ENCODE measurements around the gene TAP1.
A peak's percentile ranks its signal among the peaks of the same experiment; 100 is the strongest.
"Not testable (repeated sequence)": the region's sequence is repeated elsewhere in the genome, so short reads cannot be mapped to it uniquely, and the experiment has no call there.

TAP1 gene

DNA sequence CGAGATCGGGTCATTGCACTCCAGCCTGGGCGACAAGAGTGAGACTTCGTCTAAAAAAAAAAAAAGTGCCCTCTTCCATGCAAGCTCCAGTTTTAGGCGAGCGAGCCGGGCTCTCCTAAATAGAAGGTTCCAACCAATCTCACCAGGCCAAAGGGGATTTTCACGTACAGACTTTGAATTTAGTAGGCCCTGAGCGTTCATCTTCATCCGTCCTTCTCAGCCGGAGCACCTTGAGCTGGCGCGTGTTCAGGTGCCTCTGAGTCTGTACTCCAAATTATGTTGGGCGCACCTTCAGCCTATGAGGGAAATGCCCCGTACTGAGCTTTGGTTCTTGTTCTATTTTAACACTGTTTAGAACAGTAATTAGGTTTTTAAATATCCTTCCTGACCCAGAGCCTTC lies 14.1 kb downstream of the TAP1 start:
- DNase-seq: no peak

GRCh38 chr6:32838114-32838958 lies 15.2 kb downstream of the TAP1 start, which contains the start of gene TAP2:
Gene TAP2, minus strand, starts transcription at chr6:32838739. Its CDS starts 506 bp downstream, at chr6:32838233.
- peak; percentile 97 to 98 (median 97) for DNase-seq

GRCh38 chr6:32837651-32838113 lies 15.8 kb downstream of the TAP1 start:
- DNase-seq: no peak

GRCh38 chr6:32836873-32837272 lies 16.6 kb downstream of the TAP1 start:
- no peak for DNase-seq

DNA sequence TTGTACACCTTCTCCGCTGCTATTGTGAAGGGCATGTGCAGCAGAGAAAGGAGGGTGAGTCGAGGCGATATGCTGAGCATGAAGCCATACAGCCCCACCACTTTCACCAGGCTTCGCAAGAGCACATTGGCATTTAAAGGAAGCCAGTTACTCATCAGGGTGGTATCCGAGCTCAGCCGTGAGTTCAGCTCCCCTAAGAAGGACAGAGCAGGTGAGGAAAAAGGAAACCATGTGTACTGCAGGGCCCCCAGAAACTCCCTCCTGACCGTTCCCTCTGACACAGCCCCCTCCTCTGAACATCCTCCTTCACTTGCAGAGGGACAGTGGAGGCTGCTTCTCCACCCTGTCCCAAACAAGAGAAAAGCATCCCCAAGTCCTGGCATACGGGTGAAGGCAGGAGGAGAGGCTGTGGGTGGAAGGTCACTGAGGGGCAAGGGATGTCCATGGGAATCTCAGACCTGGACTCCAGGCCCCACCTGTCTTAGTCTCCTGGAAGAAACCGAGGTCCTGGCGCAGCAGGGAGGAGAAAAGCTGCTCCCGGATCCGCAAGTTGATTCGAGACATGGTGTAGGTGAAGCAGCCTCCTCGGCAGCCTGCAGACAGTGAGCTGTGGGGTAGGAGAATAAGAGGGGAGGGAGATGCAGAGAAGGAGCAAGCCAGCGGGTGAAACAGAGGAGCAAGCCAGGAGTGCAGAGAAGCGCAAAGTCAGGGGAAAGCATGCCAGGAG lies 18.2 kb downstream of the TAP1 start:
- DNase-seq: no peak

DNA sequence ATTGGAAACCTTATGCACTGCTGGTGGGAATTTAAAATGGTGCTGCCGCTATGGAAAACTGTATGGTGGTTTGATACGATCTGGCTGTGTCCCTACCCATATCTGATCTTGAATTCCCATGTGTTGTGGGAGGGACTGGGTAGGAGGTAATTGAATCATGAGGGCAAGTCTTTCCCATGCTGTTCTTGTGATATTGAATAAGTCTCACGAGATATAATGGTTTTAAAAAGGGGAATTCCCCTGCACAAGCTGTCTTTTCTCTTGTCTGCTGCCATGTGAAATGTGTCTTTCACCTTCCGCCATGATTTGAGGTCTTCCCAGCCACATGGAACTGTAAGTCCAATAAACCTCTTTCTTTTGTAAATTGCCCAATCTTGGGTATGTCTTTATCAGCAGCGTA lies 19.8 kb downstream of the TAP1 start:
- peak in 2 of 3 donors; percentile 49 to 55 for DNase-seq

DNA sequence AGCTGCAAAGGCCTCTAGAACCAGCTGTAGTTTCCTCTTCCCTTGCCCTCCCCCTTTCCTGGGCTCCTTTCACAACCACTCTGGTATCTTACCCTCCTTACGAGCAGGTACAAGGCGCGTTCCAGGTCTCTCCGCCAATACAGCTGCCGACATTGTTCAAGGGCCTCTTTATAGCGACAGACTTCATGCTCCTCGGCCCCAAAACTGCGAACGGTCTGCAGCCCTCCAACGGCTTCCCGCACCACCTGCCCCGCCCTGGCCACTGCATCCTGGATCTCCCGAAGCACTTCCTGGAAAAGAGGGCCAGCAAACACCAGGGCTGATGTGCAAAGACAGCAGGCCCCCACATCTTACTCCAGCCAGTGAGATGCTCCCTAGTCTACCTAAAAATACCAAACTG lies 21.0 kb downstream of the TAP1 start:
- no peak for DNase-seq

DNA sequence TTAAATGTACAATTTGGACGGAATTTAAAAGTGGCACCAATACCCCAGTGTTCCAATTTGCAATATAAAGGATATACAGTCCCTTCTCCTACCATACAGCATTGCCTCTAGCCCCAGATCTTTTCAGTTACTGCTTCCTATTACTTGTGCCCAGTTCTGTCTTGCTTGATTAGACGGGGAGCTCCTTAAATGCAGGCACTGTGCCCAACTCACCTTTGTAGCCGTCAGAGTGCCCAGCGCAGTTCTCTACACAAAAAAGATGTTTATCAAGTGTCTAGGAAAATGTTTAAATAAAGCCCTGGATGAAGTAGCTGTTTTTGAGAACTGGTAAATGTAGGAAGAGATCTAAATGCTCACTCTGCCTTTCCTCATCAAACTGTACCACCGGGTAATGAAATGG lies 22.6 kb downstream of the TAP1 start:
- DNase-seq: no peak

DNA sequence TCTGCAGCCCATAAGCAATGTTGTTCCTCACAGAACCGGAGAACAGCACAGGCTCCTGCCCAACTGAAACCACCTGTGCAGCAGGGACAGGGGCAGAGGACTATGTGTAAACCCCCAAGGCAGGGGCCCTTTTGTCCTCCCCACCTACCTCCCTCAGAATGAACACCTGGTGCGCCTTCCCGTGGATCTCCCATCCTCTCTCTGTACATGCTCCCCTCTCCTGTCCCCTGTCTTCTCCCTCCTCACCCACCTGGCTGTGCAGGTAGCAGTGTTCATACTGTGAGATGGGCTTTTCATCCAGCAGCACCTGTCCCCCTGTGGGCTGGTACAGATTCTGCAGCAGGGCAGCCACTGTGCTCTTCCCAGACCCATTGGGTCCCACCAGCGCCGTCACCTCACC lies 23.5 kb downstream of the TAP1 start:
- no peak for DNase-seq

DNA sequence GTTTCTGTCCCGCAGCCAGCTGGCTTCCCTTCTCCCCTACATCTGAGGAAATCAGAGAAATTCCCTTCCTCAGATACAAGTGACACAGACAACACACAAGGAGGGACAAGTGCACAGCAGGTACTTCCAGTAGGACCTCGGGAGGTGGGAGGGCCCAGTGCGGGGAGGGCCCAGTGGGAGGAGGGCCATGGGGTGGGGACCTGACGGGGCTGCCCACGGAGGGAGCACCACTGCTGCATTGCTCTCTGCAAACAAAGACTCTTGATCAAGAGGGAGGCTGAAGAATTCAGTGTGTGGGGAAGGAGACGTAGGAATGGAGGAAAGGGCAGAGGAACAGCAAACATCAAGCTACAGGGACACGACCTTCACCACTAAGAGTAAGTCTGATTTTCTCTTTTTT lies 24.0 kb downstream of the TAP1 start:
- DNase-seq: peak in 1 of 3 donors; percentile 28

DNA sequence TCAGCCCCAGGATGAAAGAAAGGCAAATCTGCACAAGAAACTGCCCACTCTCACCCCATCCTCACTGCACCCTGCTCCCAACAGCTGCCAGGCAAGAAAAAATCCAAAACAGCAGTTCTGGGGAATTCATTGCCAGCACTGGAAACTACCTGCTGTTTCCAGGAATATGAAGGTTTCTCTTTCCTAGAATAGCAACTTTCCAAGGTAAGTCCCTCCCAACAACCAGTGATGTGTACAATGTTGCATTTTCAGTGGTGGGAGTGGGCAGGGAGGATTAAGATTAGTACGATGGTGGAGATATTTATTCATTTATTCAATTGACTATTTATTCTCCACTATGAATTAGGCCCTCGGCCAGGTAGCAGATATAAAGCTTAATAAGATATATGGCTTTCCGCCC lies 26.5 kb downstream of the TAP1 start:
- peak in 1 of 3 donors; percentile 33 for DNase-seq

- DNase-seq: no peak
These were observed 27.5 kb downstream of the TAP1 start for GRCh38 chr6:32825966-32826365.

DNA sequence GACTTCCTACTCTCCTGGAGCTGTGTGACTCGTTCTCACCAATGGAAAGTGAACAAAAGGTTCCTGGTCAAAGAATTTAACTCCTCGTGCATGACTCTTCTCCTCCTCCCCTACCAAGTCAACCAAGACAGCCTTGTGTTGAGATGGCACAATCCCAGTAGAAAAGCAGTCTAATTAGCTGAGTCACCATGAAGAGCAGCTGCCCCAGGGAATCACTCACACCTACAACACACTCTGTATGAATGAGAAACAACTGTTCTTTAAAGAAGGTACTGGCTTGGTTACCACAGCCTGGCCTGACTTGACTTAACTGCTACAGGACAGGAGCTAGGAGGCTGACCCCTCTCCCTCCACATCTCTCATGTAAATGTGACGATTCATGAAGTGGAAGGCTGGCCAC lies 33.8 kb downstream of the TAP1 start:
- DNase-seq: peak in 1 of 3 donors; percentile 39

- no peak for DNase-seq
These were observed 34.6 kb downstream of the TAP1 start for GRCh38 chr6:32818867-32819266.

DNA sequence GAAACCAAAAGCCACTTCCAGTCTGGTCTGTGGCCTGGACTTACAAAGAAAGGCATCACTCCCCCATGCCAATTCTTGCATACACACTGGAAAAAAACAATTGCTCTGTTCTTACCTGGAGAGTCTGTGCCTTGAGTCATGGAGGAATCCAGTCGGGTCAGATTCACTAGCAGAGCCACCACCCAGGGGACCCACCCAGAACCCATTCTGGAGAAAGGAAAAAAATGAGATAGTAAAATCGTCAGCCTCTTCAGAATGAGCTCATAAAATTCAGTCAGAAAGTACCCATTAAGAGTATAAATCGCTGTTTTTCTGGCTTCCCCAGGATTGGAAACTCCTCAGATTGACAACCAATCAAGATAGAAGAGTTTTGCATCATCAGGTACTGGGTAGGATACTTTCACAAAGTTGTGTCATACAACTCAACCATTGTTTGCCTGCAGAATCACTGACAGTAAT lies 36.7 kb downstream of the TAP1 start, which contains the start of gene HLA-DOB:
TSS of gene HLA-DOB (minus strand) at position 257 of the 459 bp plus-strand sequence. CDS start at position 206, 51 bp downstream.
- peak; percentile 39 to 61 (median 61) for DNase-seq

DNA sequence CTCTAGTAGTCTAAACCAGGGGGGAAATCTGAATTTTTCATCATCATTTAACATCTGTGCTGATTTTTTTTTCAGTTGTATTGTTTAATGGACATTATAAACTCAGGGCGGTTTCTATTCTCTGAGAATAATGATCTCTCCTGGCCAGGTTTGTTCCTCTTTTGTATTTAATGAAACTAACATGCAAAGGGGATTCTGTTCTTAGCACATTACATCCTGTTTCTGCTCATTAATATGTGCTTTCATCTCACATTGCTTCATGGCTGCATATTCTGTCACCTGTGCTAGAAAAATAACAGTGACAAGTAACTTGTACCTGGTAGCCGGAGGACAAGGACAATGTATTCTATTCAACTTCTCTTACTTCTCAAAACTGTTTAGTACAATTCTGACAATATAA lies 37.5 kb downstream of the TAP1 start:
- peak in 1 of 3 donors; percentile 44 for DNase-seq

- DNase-seq: peak; percentile 53 to 67 (median 56)
These were observed 38.4 kb downstream of the TAP1 start for GRCh38 chr6:32815115-32815514.

GRCh38 chr6:32814145-32814544 lies 39.4 kb downstream of the TAP1 start:
- peak in 1 of 3 donors; percentile 48 for DNase-seq

GRCh38 chr6:32809171-32809570 lies 44.3 kb downstream of the TAP1 start:
- no peak for DNase-seq

- no peak for DNase-seq
These were observed 46.4 kb downstream of the TAP1 start for GRCh38 chr6:32807020-32807580.

DNA sequence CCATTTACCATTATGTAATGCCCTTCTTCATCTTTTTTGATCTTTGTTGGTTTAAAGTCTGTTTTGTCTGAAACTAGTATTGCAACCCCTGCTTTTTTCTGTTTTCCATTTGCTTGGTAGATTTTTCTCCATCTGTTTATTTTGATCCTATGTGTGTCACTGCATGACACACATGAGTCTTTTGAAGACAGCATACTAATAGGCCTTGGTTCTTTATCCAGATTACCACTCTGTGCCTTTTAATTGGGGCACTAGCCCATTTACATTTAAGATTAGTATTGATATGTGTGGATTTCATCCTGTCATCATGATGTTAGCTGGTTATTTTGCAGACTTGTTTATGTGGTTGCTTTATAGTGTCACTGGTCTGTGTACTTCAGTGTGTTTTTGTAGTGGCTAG lies 48.1 kb downstream of the TAP1 start:
- not testable (repeated sequence) for DNase-seq

DNA sequence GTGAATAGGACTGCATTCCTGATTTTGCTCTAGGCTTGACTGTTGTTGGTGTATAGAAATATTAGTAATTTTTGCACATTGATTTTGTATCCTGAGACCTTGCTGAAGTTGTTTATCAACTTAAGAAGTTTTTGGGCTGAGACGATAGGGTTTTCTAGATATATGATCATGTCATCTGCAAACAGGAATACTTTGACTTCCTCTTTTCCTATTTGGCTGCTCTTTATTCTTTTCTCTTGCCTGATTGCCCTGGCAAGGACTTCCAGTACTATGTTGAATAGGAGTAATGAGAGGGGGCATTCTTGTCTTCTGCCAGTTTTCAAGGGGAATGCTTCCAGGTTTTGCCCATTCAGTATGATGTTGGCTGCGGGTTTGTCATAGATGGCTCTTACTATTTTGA lies 50.1 kb downstream of the TAP1 start:
- DNase-seq: no peak

DNA sequence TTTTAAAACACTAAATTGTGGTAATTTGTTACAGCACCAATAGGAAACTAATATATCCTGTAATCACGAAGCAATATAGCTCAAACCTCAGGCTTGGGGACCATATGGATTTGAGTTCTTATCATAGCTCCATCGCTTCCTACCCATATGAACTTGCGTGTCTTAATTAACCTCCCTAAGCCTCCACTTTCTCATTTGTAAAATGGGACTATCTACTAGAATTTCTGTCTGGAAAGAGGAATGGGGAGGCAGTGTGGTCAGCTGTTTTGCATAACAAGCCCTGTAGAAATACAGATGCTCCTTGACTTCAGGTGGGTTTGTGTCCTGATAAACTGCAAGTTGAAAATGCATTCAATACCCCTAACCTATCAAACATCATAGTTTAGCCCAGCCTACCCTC lies 53.8 kb downstream of the TAP1 start:
- no peak for DNase-seq
